HepG2 (cell line): ENCODE measurements around the gene CBX6. TPM values are rescaled to one million over a fixed set of nuclear protein-coding genes. Genes with fewer than 3 reads are reported as not detected.

Experiments used
- ATAC-seq: fragments of 200-7000 bp; cut with Tn5 transposase; 3 replicates; pipeline ENCODE4 v1.9.1; 2020; ENCODE audit warnings: mild to moderate bottlenecking, moderate library complexity
- BruUV-seq: library from RNA; stranded (reverse); fragments of 400-500 nt; replicated peaks from 2 replicates; lab custom pipeline; 2021; lab: Mats Ljungman, UMichigan
- CTCF ChIA-PET: fragments of 300-600 bp; formaldehyde crosslinking; extraction: SDS; loops from one replicate; lab custom pipeline; 2021; ENCODE audit warnings: low total read pairs, inconsistent platforms, low intra/inter-chr PET ratio; lab: Yijun Ruan, JAX
- POLR2A ChIA-PET: fragments of 350-600 bp; sonication (Branson Sonifier 250); formaldehyde crosslinking; loops from one replicate; lab custom pipeline; 2020; ENCODE audit warnings: antibody characterized with exemption, inconsistent platforms; lab: Yijun Ruan, JAX
- DNase-seq: peaks from one replicate; pipeline ENCODE4 v3.0.0-alpha.2; 2015; ENCODE audit warnings: low spot score
- FAIRE-seq: peaks from 3 replicates; lab custom pipeline; 2011; peaks lifted over from hg19 to GRCh38; lab: Jason Lieb, UNC
- H2AFZ ChIP-seq: one replicate; pipeline ENCODE4 v1.6.1; 2011; ENCODE audit warnings: low read length, inconsistent platforms
- H3K27ac ChIP-seq: fragments of 300-600 bp; 3 replicates; pipeline ENCODE4 v1.8.0; 2011; ENCODE audit warnings: mixed run types, mild to moderate bottlenecking, mixed read lengths, low read length, inconsistent platforms; ENCODE audit not compliant: insufficient read depth; ENCODE audit errors: extremely low read length
- H3K27me3 ChIP-seq, 2 experiments: fragments of 200-600 bp in 1 of 2; 2 replicates in 1 of 2; 3 replicates in 1 of 2; pipeline versions ENCODE4 v1.6.0 to v1.8.0; 2011; ENCODE audit warnings: low read length in 2 of 2, mild to moderate bottlenecking in 2 of 2, moderate library complexity in 2 of 2, inconsistent platforms in 1 of 2; ENCODE audit not compliant: insufficient read depth in 2 of 2, control insufficient read depth in 1 of 2
- H3K36me3 ChIP-seq, 2 experiments: fragments of 200-600 bp in 1 of 2; replicated peaks in 1 of 2; 2 replicates in 1 of 2; 3 replicates in 1 of 2; pipeline versions ENCODE4 v1.5.1 to v1.8.0; 2011; ENCODE audit warnings: low read length in 2 of 2, inconsistent platforms in 1 of 2; ENCODE audit not compliant: insufficient read depth in 2 of 2, control insufficient read depth in 1 of 2
- H3K4me1 ChIP-seq: 2 replicates; pipeline ENCODE4 v1.5.1; 2012; ENCODE audit warnings: low read length, inconsistent platforms; ENCODE audit not compliant: insufficient read depth
- H3K4me2 ChIP-seq: 2 replicates; pipeline ENCODE4 v1.6.0; 2011; ENCODE audit warnings: low read depth, low read length, inconsistent platforms
- H3K4me3 ChIP-seq, 3 experiments: fragments of 200-600 bp in 1 of 3; sonication (generic), shearing (Covaris generic) in 1 of 3; replicated peaks in 1 of 3; 2 replicates each; pipeline ENCODE4 v1.5.1; 2011 to 2016; ENCODE audit warnings: low read length in 3 of 3, inconsistent platforms in 2 of 3, low read depth in 2 of 3, mild to moderate bottlenecking in 2 of 3, control low read depth in 1 of 3, mixed read lengths in 1 of 3; ENCODE audit not compliant: insufficient read depth in 1 of 3
- H3K79me2 ChIP-seq: one replicate; pipeline ENCODE4 v1.6.1; 2011; ENCODE audit warnings: low read length, inconsistent platforms; ENCODE audit not compliant: insufficient read depth
- H3K9ac ChIP-seq: 2 replicates; pipeline ENCODE4 v1.6.0; 2011; ENCODE audit warnings: mild to moderate bottlenecking, low read depth, low read length, inconsistent platforms; ENCODE audit not compliant: insufficient read depth
- H3K9me3 ChIP-seq: 2 replicates; pipeline ENCODE4 v1.5.1; 2012; ENCODE audit warnings: mild to moderate bottlenecking, low read length
- H4K20me1 ChIP-seq: 2 replicates; pipeline ENCODE4 v1.6.0; 2011; ENCODE audit warnings: inconsistent platforms, mild to moderate bottlenecking, low read length, moderate library complexity; ENCODE audit not compliant: insufficient read depth
- CBX1 ChIP-seq: IDR thresholded peaks from one replicate; pipeline ENCODE4 v1.6.1; 2016; ENCODE audit warnings: antibody characterized with exemption, low read depth
- ELF4 ChIP-seq: sonication (generic); formaldehyde crosslinking; IDR thresholded peaks from 2 replicates; pipeline ENCODE4 v1.5.0; 2020; ENCODE audit warnings: missing genetic modification reagents, mild to moderate bottlenecking, moderate library complexity, borderline replicate concordance
- GFI1 ChIP-seq: sonication (generic); formaldehyde crosslinking; IDR thresholded peaks from 2 replicates; pipeline ENCODE4 v1.5.0; 2020; ENCODE audit warnings: missing genetic modification reagents, mild to moderate bottlenecking, borderline replicate concordance
- MIER2 ChIP-seq: IDR thresholded peaks from 2 replicates; pipeline ENCODE4 v1.6.1; 2016; ENCODE audit warnings: missing biosample characterization, missing genetic modification reagents
- SMC3 ChIP-seq: IDR thresholded peaks from 2 replicates; pipeline ENCODE4 v1.6.1; 2011; ENCODE audit warnings: low read length, improper control_type of control experiment
- SOX13 ChIP-seq, 3 experiments: fragments of 450-650 bp in 1 of 3; sonication (generic) in 1 of 3; formaldehyde crosslinking in 1 of 3; IDR thresholded peaks in 2 of 3; conservative IDR thresholded peaks in 1 of 3; 2 replicates each; pipeline versions ENCODE4 v1.5.0 to v1.6.1; 2016 to 2020; ENCODE audit warnings: antibody characterized with exemption in 1 of 3, mild to moderate bottlenecking in 1 of 3, missing compliant biosample characterization in 1 of 3, missing genetic modification reagents in 1 of 3, moderate library complexity in 1 of 3
- TBP ChIP-seq: sonication (generic); formaldehyde crosslinking; IDR thresholded peaks from 2 replicates; pipeline ENCODE4 v1.5.0; 2020; ENCODE audit warnings: missing genetic modification reagents
- TCF7 ChIP-seq: sonication (generic); IDR thresholded peaks from 2 replicates; pipeline ENCODE4 v1.6.1; 2016; ENCODE audit warnings: antibody characterized with exemption, low read depth
- ZBTB2 ChIP-seq: sonication (generic); formaldehyde crosslinking; IDR thresholded peaks from 2 replicates; pipeline ENCODE4 v1.8.0; 2022; ENCODE audit warnings: low read depth, missing genetic modification reagents
- ZBTB20 ChIP-seq: sonication (generic); formaldehyde crosslinking; IDR thresholded peaks from 2 replicates; pipeline ENCODE4 v1.8.1; 2023; ENCODE audit warnings: missing genetic modification reagents, low read depth, mild to moderate bottlenecking, borderline replicate concordance
- ZFYVE20 ChIP-seq: sonication (generic); formaldehyde crosslinking; IDR thresholded peaks from 2 replicates; pipeline ENCODE4 v1.8.0; 2023; ENCODE audit warnings: low read depth, mild to moderate bottlenecking, moderate library complexity, missing genetic modification reagents, borderline replicate concordance
- ZNF17 ChIP-seq: sonication (generic); formaldehyde crosslinking; IDR thresholded peaks from 2 replicates; pipeline ENCODE4 v1.5.0; 2020; ENCODE audit warnings: mild to moderate bottlenecking, missing genetic modification reagents
- ZNF576 ChIP-seq: sonication (generic); formaldehyde crosslinking; IDR thresholded peaks from 2 replicates; pipeline ENCODE4 v1.4.0; 2020; ENCODE audit warnings: mild to moderate bottlenecking, missing genetic modification reagents
- ZNF766 ChIP-seq: sonication (generic); formaldehyde crosslinking; IDR thresholded peaks from 2 replicates; pipeline ENCODE4 v1.5.0; 2020; ENCODE audit warnings: missing genetic modification reagents, borderline replicate concordance
- ZNF768 ChIP-seq: sonication (generic); formaldehyde crosslinking; IDR thresholded peaks from 2 replicates; pipeline ENCODE4 v1.4.0; 2020; ENCODE audit warnings: missing genetic modification reagents
- ZNF891 ChIP-seq: sonication (generic); formaldehyde crosslinking; IDR thresholded peaks from 2 replicates; pipeline ENCODE4 v1.5.0; 2020; ENCODE audit warnings: mild to moderate bottlenecking, missing genetic modification reagents
- WGBS: methylation state at CpG from one replicate; pipeline ENCODE4 v1.1.6; 2017; ENCODE audit warnings: low lambda C conversion rate; 5-methylcytosine and 5-hydroxymethylcytosine counted together
- in situ Hi-C: cut with HindIII; loops from 2 replicates; pipeline ENCODE4 v1.10.0; 2017; ENCODE audit warnings: low pct_unique_long_range_greater_than_20kb; ENCODE audit not compliant: extremely low pct_ligation_motif_present
- intact Hi-C: fragments of 100-400 bp; cut with micrococcal nuclease; formaldehyde crosslinking; loops from one replicate; pipeline ENCODE4 v1.10.0; 2022; ENCODE audit not compliant: unreplicated experiment
- polyA plus RNA-seq, 8 experiments: library from polyadenylated mRNA; depleted of rRNA in 3 of 8; stranded (reverse) in 7 of 8; unstranded in 1 of 8; fragments of >200 nt; fragmentation: Illumina TruSeq in 4 of 8; extraction: Trizol in 4 of 8; gene quantifications; 2 replicates each; pipeline versions ENCODE4 v1.2.1 to v1.2.3, GENCODE V29; 2011 to 2016; ENCODE audit warnings: low read depth in 4 of 8, missing spikeins in 1 of 8, mixed read lengths in 1 of 8; ENCODE audit not compliant: insufficient read depth in 1 of 8
- total RNA-seq, 5 experiments: library from RNA; depleted of rRNA; stranded (reverse); fragments of >200 nt; fragmentation: Illumina TruSeq; extraction: Trizol; gene quantifications; 2 replicates each; pipeline ENCODE4 v1.2.3, GENCODE V29; 2016; ENCODE audit warnings: low read depth in 1 of 5
- TF ChIP-seq, protein P1 (sequence below): sonication (generic); formaldehyde crosslinking; IDR thresholded peaks from 2 replicates; pipeline ENCODE4 v1.4.0; 2020; ENCODE audit warnings: mild to moderate bottlenecking, missing genetic modification reagents, borderline replicate concordance
- TF ChIP-seq, protein P2 (sequence below): sonication (generic); formaldehyde crosslinking; IDR thresholded peaks from 2 replicates; pipeline ENCODE4 v1.8.1; 2023; ENCODE audit warnings: missing genetic modification reagents, inconsistent platforms, borderline replicate concordance

Gene CBX6
- total and polyA plus RNA-seq, 2 of the 13 experiments (the other 11 are each of a cell fraction or from before 2014, with no cell fraction given) = 1.7 to 6.5 TPM

DNA sequence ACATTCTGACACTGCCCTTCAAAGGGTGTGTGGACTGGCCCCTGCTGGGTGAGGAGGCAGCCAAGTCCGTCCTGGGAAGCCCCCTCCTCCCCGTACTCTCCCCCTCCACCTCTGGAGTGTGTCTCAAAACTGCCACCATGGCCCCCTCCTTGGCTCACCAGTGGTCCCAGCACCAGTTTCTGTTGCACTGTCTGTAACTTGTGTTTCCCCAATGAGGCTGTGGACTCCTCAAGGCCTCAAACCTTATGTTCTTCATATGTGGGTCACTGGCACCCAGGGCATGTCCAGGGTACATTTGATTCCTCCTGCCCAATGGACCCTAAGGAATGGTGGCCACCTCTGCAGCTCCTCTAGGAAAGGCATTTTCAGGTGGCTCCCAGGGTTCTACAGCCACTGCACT, 21.6 kb downstream of the CBX6 start:
- intact Hi-C loops (no loop called here), in situ Hi-C loops (no loop called here)
- H3K4me3 ChIP-seq = no peak overlapping the region
- POLR2A ChIA-PET = no interaction called here
- H2AFZ ChIP-seq = no peak overlapping the region
- CTCF ChIA-PET = no interaction called here
- no peak overlapping the region for H3K9ac ChIP-seq
- DNase-seq (no peak), ATAC-seq (no peak), FAIRE-seq (no peak)
- H4K20me1 ChIP-seq = no peaks in the 10 kb centered on the region
- no peaks in the 10 kb centered on the region for H3K9me3 ChIP-seq
- no peaks in the 10 kb centered on the region for H3K79me2 ChIP-seq
- H3K27ac ChIP-seq = no peak overlapping the region
- no peak overlapping the region for H3K4me2 ChIP-seq
- 23% methylated on average over 2 of the region's 2 CpGs for WGBS
- H3K27me3 ChIP-seq = peaks cover 5 to 55% of the 10 kb centered on the region in 2 experiments; a peak in 4 of 5 replicates
- no peaks in the 10 kb centered on the region for H3K36me3 ChIP-seq
- peaks cover 24% of the 10 kb centered on the region for H3K4me1 ChIP-seq
- BruUV-seq = no TSS peak
- no peak for TF ChIP-seq SMC3
- no peak for TF ChIP-seq ZNF768 (CRISPR knock-in tag)
- TF ChIP-seq, protein P1, sequence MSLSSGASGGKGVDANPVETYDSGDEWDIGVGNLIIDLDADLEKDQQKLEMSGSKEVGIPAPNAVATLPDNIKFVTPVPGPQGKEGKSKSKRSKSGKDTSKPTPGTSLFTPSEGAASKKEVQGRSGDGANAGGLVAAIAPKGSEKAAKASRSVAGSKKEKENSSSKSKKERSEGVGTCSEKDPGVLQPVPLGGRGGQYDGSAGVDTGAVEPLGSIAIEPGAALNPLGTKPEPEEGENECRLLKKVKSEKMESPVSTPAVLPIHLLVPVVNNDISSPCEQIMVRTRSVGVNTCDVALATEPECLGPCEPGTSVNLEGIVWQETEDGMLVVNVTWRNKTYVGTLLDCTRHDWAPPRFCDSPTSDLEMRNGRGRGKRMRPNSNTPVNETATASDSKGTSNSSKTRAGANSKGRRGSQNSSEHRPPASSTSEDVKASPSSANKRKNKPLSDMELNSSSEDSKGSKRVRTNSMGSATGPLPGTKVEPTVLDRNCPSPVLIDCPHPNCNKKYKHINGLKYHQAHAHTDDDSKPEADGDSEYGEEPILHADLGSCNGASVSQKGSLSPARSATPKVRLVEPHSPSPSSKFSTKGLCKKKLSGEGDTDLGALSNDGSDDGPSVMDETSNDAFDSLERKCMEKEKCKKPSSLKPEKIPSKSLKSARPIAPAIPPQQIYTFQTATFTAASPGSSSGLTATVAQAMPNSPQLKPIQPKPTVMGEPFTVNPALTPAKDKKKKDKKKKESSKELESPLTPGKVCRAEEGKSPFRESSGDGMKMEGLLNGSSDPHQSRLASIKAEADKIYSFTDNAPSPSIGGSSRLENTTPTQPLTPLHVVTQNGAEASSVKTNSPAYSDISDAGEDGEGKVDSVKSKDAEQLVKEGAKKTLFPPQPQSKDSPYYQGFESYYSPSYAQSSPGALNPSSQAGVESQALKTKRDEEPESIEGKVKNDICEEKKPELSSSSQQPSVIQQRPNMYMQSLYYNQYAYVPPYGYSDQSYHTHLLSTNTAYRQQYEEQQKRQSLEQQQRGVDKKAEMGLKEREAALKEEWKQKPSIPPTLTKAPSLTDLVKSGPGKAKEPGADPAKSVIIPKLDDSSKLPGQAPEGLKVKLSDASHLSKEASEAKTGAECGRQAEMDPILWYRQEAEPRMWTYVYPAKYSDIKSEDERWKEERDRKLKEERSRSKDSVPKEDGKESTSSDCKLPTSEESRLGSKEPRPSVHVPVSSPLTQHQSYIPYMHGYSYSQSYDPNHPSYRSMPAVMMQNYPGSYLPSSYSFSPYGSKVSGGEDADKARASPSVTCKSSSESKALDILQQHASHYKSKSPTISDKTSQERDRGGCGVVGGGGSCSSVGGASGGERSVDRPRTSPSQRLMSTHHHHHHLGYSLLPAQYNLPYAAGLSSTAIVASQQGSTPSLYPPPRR (CRISPR knock-in tag) = no peak
- no peak for TF ChIP-seq ZFYVE20 (CRISPR knock-in tag)
- no peak for TF ChIP-seq MIER2 (CRISPR knock-in tag)
- no peak for TF ChIP-seq CBX1
- no peak for TF ChIP-seq ZNF766
- TF ChIP-seq GFI1 (CRISPR knock-in tag) = no peak
- no peak for TF ChIP-seq ZBTB2
- no peak for TF ChIP-seq ZNF17 (CRISPR knock-in tag)
- no peak for TF ChIP-seq ZNF576 (CRISPR knock-in tag)
- TF ChIP-seq ELF4 (CRISPR knock-in tag) = no peak
- TF ChIP-seq TBP (CRISPR knock-in tag) = no peak
- TF ChIP-seq, protein P2, sequence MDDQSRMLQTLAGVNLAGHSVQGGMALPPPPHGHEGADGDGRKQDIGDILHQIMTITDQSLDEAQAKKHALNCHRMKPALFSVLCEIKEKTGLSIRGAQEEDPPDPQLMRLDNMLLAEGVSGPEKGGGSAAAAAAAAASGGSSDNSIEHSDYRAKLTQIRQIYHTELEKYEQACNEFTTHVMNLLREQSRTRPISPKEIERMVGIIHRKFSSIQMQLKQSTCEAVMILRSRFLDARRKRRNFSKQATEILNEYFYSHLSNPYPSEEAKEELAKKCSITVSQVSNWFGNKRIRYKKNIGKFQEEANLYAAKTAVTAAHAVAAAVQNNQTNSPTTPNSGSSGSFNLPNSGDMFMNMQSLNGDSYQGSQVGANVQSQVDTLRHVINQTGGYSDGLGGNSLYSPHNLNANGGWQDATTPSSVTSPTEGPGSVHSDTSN (CRISPR knock-in tag) = no peak
- no peak for TF ChIP-seq ZBTB20 (CRISPR knock-in tag)
- TF ChIP-seq ZNF891 (CRISPR knock-in tag) = no peak
- no peak for TF ChIP-seq TCF7
- TF ChIP-seq SOX13 (IDR thresholded peaks at IDR 0.05) = no peak
- no peak for TF ChIP-seq SOX13 (CRISPR knock-in tag; conservative IDR thresholded peaks at IDR 0.05 in 1 of 2, IDR thresholded peaks at IDR 0.05 in 1 of 2)
